ENCODE measurements around the gene MID1IP1.

Gene MID1IP1

DNA sequence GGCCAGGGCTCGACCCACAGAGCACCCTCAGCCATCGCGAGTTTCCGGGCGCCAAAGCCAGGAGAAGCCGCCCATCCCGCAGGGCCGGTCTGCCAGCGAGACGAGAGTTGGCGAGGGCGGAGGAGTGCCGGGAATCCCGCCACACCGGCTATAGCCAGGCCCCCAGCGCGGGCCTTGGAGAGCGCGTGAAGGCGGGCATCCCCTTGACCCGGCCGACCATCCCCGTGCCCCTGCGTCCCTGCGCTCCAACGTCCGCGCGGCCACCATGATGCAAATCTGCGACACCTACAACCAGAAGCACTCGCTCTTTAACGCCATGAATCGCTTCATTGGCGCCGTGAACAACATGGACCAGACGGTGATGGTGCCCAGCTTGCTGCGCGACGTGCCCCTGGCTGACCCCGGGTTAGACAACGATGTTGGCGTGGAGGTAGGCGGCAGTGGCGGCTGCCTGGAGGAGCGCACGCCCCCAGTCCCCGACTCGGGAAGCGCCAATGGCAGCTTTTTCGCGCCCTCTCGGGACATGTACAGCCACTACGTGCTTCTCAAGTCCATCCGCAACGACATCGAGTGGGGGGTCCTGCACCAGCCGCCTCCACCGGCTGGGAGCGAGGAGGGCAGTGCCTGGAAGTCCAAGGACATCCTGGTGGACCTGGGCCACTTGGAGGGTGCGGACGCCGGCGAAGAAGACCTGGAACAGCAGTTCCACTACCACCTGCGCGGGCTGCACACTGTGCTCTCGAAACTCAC lies 3.6 kb downstream of the MID1IP1 start:
- DNase-seq (ENCODE audit: low read depth) = peak; percentile 53
- TF ChIP-seq, protein P1, sequence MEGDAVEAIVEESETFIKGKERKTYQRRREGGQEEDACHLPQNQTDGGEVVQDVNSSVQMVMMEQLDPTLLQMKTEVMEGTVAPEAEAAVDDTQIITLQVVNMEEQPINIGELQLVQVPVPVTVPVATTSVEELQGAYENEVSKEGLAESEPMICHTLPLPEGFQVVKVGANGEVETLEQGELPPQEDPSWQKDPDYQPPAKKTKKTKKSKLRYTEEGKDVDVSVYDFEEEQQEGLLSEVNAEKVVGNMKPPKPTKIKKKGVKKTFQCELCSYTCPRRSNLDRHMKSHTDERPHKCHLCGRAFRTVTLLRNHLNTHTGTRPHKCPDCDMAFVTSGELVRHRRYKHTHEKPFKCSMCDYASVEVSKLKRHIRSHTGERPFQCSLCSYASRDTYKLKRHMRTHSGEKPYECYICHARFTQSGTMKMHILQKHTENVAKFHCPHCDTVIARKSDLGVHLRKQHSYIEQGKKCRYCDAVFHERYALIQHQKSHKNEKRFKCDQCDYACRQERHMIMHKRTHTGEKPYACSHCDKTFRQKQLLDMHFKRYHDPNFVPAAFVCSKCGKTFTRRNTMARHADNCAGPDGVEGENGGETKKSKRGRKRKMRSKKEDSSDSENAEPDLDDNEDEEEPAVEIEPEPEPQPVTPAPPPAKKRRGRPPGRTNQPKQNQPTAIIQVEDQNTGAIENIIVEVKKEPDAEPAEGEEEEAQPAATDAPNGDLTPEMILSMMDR (IDR thresholded peaks at IDR 0.05; ENCODE audit: insufficient read depth, low read depth, low read length, missing control alignments) = no peak
- H3K4me3 ChIP-seq (ENCODE audit: low read length) = peak overlapping the region; percentile 63

DNA sequence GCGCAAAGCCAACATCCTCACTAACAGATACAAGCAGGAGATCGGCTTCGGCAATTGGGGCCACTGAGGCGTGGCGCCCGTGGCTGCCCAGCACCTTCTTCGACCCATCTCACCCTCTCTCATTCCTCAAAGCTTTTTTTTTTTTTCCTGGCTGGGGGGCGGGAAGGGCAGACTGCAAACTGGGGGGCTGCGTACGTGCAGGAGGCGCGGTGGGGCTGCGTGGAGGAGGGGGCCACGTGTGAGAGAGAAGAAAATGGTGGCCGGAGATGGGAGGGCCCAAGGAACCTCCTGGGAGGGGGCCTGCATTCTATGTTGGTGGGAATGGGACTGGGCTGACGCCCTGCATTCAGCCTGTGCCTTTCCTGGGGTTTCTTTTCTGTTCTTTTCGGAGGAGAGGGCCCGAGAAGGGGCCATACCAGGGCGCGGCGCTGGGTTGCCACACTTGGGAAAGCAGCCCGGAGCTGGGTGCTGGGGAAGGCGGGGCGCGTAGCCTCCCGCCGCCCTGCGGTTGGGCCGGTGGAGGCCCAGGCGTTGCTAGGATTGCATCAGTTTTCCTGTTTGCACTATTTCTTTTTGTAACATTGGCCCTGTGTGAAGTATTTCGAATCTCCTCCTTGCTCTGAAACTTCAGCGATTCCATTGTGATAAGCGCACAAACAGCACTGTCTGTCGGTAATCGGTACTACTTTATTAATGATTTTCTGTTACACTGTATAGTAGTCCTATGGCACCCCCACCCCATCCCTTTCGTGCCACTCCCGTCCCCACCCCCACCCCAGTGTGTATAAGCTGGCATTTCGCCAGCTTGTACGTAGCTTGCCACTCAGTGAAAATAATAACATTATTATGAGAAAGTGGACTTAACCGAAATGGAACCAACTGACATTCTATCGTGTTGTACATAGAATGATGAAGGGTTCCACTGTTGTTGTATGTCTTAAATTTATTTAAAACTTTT lies 4.5 kb downstream of the MID1IP1 start:
- peak; percentile 81 for DNase-seq (ENCODE audit: low read depth)
- peak overlapping the region; percentile 63 for H3K4me3 ChIP-seq (ENCODE audit: low read length)
- TF ChIP-seq, protein P1 (IDR thresholded peaks at IDR 0.05; ENCODE audit: insufficient read depth, low read depth, low read length, missing control alignments) = no peak

DNA sequence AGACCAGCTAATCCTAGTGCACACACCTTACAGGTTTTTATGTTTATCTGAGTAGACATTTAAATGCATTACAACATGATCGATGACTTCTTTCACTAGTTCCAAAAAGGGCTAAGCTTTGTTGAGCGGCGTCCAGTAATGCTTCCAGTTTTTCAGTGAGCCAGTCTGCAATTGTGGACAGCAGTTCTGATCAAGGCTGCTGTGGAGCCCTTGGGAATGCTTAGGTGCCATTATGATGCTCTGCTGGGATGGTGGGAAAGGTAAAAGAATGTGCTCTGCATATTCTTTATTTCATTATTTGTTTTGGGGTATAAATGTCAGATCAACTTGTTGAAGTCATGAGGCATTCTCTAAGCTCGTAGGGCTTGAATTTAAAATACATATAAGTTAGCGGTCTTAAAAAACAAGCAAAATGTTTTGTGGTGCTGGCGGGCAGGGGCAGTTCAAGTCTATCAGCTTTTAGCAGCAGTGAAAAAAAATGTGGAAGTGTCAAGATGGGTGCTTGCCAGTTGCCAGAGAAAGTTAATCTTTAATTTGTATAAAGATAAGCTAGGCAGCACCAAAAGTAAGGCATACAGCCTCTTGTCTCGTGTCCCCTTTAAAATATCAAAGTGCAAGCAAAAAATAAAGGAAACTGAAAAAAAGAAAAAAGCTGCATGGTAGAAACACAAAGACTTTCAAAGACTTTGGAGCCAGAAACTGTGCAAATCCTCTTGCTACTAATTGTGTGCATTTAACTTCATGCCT lies 5.8 kb downstream of the MID1IP1 start:
- TF ChIP-seq, protein P1 (IDR thresholded peaks at IDR 0.05; ENCODE audit: insufficient read depth, low read depth, low read length, missing control alignments) = no peak
- no peak overlapping the region for H3K4me3 ChIP-seq (ENCODE audit: low read length)
- DNase-seq (ENCODE audit: low read depth) = no peak

DNA sequence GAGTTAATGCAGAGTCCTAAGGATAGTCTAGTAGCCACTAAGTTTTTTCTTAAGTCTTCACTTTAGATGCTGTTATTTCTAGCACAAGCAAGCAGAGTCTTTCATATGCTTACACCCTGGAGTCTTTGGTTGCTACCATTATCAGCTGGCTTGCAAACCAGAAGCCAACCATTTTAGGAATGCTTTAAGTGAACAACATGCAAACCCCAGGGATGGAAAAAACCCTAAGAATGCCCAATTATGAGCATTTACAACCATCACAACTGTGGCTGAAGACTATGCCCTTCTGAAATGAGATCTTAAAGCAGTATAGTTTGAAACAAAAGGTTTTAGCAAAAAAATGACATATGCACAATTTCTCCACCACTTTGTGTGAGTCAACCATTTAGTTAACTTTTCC lies 6.6 kb downstream of the MID1IP1 start:
- DNase-seq (ENCODE audit: low read depth) = no peak
- H3K4me3 ChIP-seq (ENCODE audit: low read length) = no peak overlapping the region
- TF ChIP-seq, protein P1 (IDR thresholded peaks at IDR 0.05; ENCODE audit: insufficient read depth, low read depth, low read length, missing control alignments) = no peak

DNA sequence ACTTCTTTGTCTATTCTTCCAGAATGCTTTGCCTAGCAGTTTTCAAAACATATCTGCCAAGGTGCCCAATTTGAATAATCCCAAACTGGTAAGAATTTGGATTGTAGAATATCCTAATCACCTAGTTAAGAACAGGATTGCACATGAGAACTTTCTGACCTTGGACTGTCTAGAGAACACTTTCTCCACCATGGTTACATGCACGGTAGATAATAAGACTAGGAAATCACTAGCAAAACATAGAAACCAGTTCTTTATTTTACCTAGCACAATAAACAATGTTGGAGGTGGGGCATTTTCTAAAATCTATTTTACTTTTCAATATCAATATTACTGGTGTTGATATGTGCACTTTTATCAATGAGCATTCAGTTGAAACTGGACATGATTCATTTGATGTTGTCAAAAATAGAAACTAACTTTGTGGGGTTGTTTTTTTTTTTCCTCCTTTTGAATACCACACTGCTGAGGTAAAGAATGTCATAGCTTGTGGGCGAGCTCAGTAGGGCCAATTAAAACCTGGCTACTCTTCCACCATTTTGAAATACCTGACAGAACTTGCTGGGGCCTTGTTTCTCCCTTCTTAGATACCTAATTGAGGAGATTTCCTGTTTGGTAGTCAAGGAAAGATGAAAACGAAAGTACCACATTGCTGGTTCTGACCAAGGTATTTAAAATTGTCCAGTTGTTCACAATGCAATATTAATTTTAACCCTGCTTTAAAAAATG lies 10.4 kb downstream of the MID1IP1 start:
- peak; percentile 80 for DNase-seq (ENCODE audit: low read depth)
- TF ChIP-seq, protein P1 (IDR thresholded peaks at IDR 0.05; ENCODE audit: insufficient read depth, low read depth, low read length, missing control alignments) = no peak
- H3K4me3 ChIP-seq (ENCODE audit: low read length) = no peak overlapping the region

DNA sequence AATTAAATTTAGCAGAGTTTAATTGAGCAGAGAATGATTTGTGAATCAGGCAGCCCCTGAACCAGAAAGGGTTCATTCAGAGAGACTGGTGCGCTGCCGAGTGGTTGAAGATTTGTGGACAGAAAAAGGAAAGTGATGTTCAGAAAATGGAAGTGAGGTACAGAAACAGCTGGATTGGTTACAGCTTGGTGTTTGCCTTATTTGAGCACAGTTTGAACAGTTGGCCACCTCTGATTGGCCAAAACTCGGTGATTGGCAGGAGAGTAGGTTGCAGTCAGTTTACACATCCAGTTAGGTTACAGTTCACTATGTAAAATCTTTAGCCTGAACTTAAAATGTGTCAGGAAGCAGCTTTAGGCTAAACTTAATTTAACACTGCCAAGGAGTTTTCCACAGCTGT lies 14.9 kb downstream of the MID1IP1 start:
- DNase-seq (ENCODE audit: low read depth) = no peak
- no peak overlapping the region for H3K4me3 ChIP-seq (ENCODE audit: low read length)
- TF ChIP-seq, protein P1 (IDR thresholded peaks at IDR 0.05; ENCODE audit: insufficient read depth, low read depth, low read length, missing control alignments) = no peak
